Trophoblast cell (in vitro differentiated cells and primary cell): ENCODE data around the gene ZPR1.

Source experiments
- DNase-seq, 2 donors: peaks; one replicate each; pipeline ENCODE4 v3.0.0-alpha.2; 2016
- H2AFZ ChIP-seq: 2 replicates; pipeline ENCODE4 v1.6.1; 2013; ENCODE audit warnings: low read length, moderate library complexity, mild to moderate bottlenecking; ENCODE audit not compliant: insufficient read depth, poor library complexity
- H2AK5ac ChIP-seq: 2 replicates; pipeline ENCODE4 v1.6.1; 2013; ENCODE audit warnings: mild to moderate bottlenecking, low read length
- H2BK120ac ChIP-seq: 2 replicates; pipeline ENCODE4 v1.6.1; 2013; ENCODE audit warnings: low read length, mild to moderate bottlenecking, moderate library complexity; ENCODE audit not compliant: insufficient read depth, poor library complexity
- H2BK12ac ChIP-seq: 2 replicates; pipeline ENCODE4 v1.6.1; 2013; ENCODE audit warnings: mild to moderate bottlenecking, low read length, moderate library complexity
- H2BK5ac ChIP-seq: 2 replicates; pipeline ENCODE4 v1.6.1; 2013; ENCODE audit warnings: low read length, low read depth, moderate library complexity, mild to moderate bottlenecking; ENCODE audit not compliant: poor library complexity
- H3K14ac ChIP-seq: 2 replicates; pipeline ENCODE4 v1.6.1; 2013; ENCODE audit warnings: mild to moderate bottlenecking, low read length
- H3K18ac ChIP-seq: 2 replicates; pipeline ENCODE4 v1.6.1; 2013; ENCODE audit warnings: mild to moderate bottlenecking, low read length
- H3K23ac ChIP-seq: 2 replicates; pipeline ENCODE4 v1.6.1; 2013; ENCODE audit warnings: low read length
- H3K27ac ChIP-seq: 2 replicates; pipeline ENCODE4 v1.5.1; 2013; ENCODE audit warnings: low read depth, mild to moderate bottlenecking, inconsistent platforms, low read length, moderate library complexity
- H3K27me3 ChIP-seq: 2 replicates; pipeline ENCODE4 v1.6.1; 2013; ENCODE audit warnings: inconsistent platforms, mild to moderate bottlenecking, low read length, moderate library complexity; ENCODE audit not compliant: insufficient read depth
- H3K36me3 ChIP-seq, 2 experiments: 1 replicate in 1 of 2; 2 replicates in 1 of 2; pipeline ENCODE4 v1.6.1; 2013; ENCODE audit warnings: low read length in 2 of 2, mild to moderate bottlenecking in 2 of 2, moderate library complexity in 1 of 2; ENCODE audit not compliant: insufficient read depth in 2 of 2, control insufficient read depth in 1 of 2
- H3K4ac ChIP-seq: 2 replicates; pipeline ENCODE4 v1.6.1; 2013; ENCODE audit warnings: low read depth, mild to moderate bottlenecking, low read length, moderate library complexity
- H3K4me1 ChIP-seq, 2 experiments: 1 replicate in 1 of 2; 2 replicates in 1 of 2; pipeline ENCODE4 v1.6.1; 2013; ENCODE audit warnings: low read length in 2 of 2, mild to moderate bottlenecking in 2 of 2, moderate library complexity in 1 of 2; ENCODE audit not compliant: insufficient read depth in 2 of 2, control insufficient read depth in 1 of 2
- H3K4me2 ChIP-seq: 2 replicates; pipeline ENCODE4 v1.6.1; 2013; ENCODE audit warnings: inconsistent platforms, mild to moderate bottlenecking, low read length, moderate library complexity
- H3K4me3 ChIP-seq: 2 replicates; pipeline ENCODE4 v1.5.1; 2013; ENCODE audit warnings: mild to moderate bottlenecking, low read depth, low read length, inconsistent platforms
- H3K79me1 ChIP-seq: one replicate; pipeline ENCODE4 v1.6.1; 2013; ENCODE audit warnings: low read length
- H3K79me2 ChIP-seq: 2 replicates; pipeline ENCODE4 v1.6.1; 2013; ENCODE audit warnings: low read length, mild to moderate bottlenecking; ENCODE audit not compliant: control insufficient read depth, insufficient read depth, poor library complexity
- H3K9ac ChIP-seq: 2 replicates; pipeline ENCODE4 v1.6.1; 2013; ENCODE audit warnings: mild to moderate bottlenecking, low read length
- H3K9me3 ChIP-seq: 2 replicates; pipeline ENCODE4 v1.6.1; 2013; ENCODE audit warnings: low read depth, mild to moderate bottlenecking, control low read depth, inconsistent platforms, low read length; ENCODE audit not compliant: insufficient read depth
- H4K12ac ChIP-seq: 2 replicates; pipeline ENCODE4 v1.6.1; 2013; ENCODE audit warnings: low read depth, mild to moderate bottlenecking, low read length, moderate library complexity
- H4K8ac ChIP-seq: 2 replicates; pipeline ENCODE4 v1.6.1; 2013; ENCODE audit warnings: low read depth, mild to moderate bottlenecking, low read length, moderate library complexity
- H4K91ac ChIP-seq: one replicate; pipeline ENCODE4 v1.6.1; 2013; ENCODE audit warnings: low read depth, mild to moderate bottlenecking, low read length, moderate library complexity
- WGBS: extraction: QIAGEN DNeasy Blood & Tissue Kit; methylation state at CpG from one replicate; pipeline ENCODE4 v1.1.7; 2013; ENCODE audit warnings: missing lambda C conversion rate; ENCODE audit not compliant: insufficient read length, insufficient coverage; ENCODE audit errors: extremely low coverage; 5-methylcytosine and 5-hydroxymethylcytosine counted together

ZPR1 gene

GRCh38 chr11:116792144-116792868 is 4.5 kb upstream of the ZPR1 start:
- Histone ChIP-seq H2BK12ac (no peak overlapping the region), H2AK5ac (no peak overlapping the region), H3K79me1 (peaks cover 7% of the 10 kb centered on the region), H3K14ac (no peak overlapping the region), H3K4ac (no peak overlapping the region), H3K36me3 (no peaks in the 10 kb centered on the region), H3K9ac (no peak overlapping the region), H3K9me3 (no peaks in the 10 kb centered on the region), H3K4me1 (peaks cover 15 to 24% of the 10 kb centered on the region in 2 experiments), H2AFZ (no peak overlapping the region), H3K18ac (no peak overlapping the region), H2BK5ac (no peak overlapping the region), H3K4me2 (no peak overlapping the region), H3K27ac (no peak overlapping the region), H4K91ac (no peak overlapping the region), H2BK120ac (no peak overlapping the region), H4K12ac (no peak overlapping the region), H3K27me3 (no peaks in the 10 kb centered on the region), H3K4me3 (no peak overlapping the region), H4K8ac (no peak overlapping the region), H3K79me2 (peaks cover 8% of the 10 kb centered on the region), H3K23ac (no peak overlapping the region)
- no peak for DNase-seq
- WGBS, result no CpG with 5 or more reads among the region's 8 CpGs

DNA sequence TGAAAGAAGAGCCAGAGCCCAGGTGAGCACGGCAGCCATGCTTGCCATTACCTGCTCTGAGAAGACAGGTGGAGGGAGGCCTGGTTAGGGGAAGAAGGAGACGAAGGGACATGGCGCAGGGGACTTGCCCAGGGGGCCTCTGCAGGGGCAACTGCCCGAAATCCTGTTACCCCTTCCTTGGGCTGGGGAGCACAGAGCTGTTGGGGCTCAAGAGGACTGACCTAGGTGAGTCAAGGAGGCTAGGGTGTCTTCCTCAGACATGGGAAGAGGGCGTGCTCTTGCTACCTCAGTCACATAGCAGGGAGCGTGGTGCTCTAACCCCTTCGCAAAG is 4.0 kb upstream of the ZPR1 start, which contains the start of gene APOA5:
Gene APOA5, minus strand, starts transcription at position 67 of the 331 bp plus-strand sequence. Its CDS starts 19 bp downstream, at position 48.
- Histone ChIP-seq H3K27ac (no peak within 1 kb of the TSS), H4K12ac (no peak within 1 kb of the TSS), H3K27me3 (no peaks in the 10 kb centered on the region), H3K14ac (no peak within 1 kb of the TSS), H2AK5ac (no peak within 1 kb of the TSS), H3K4me3 (no peak within 1 kb of the TSS), H4K8ac (no peak within 1 kb of the TSS), H3K4me1 (peaks cover 18 to 27% of the 10 kb centered on the region in 2 experiments), H3K4me2 (no peak within 1 kb of the TSS), H3K79me1 (peaks cover 7% of the 10 kb centered on the region), H3K18ac (no peak within 1 kb of the TSS), H4K91ac (no peak within 1 kb of the TSS), H2BK120ac (no peak within 1 kb of the TSS), H3K9me3 (no peaks in the 10 kb centered on the region), H2AFZ (no peak within 1 kb of the TSS), H2BK5ac (no peak within 1 kb of the TSS), H3K4ac (no peak within 1 kb of the TSS), H3K23ac (no peak within 1 kb of the TSS), H3K79me2 (peaks cover 9% of the 10 kb centered on the region), H2BK12ac (no peak within 1 kb of the TSS), H3K9ac (no peak within 1 kb of the TSS), H3K36me3 (no peaks in the 10 kb centered on the region)
- no CpG with 5 or more reads among the region's 7 CpGs for WGBS
- no peak for DNase-seq

- peak; percentile 61 to 81 for DNase-seq
These were observed 3.4 kb upstream of the ZPR1 start for GRCh38 chr11:116791002-116791812.

DNA sequence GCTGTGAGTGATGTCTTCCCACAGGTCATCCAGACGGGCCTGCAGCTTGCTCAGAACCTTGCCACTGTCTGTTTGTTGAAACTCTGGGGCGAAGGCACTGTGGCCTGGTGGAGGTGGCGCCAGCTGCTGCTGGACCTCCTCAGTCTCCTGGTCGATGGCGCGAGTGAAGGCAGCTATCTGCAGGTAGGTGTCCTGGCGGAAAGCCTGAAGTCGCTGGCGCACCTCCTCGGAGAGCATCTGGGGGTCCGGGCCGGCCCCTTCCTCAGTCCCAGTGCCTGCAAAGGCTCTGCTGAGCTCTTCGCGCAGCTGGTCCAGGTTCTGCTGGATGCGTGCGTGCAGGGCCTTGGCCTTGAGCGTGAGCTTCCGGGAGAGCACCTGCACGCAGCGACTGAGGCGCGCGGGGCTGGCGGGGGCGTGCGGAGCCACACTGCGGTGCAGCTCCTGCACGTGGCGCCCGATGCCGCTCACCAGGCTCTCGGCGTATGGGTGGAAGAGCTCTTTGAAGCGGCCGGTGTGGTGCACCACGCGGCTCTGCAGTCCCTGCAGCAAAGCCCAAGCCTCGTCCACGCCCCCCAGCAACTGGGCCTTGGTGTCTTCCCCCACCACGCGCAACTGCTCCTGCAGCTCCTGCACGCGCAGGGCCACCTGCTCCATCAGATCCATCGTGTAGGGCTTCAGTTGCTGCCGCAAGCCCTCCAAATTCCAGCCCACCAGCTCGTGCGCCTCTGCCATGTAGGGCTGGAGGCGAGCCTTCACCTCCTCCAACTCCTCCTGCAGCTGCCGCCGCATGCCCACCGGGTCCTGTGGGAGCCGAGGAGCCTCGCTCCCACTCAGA is 2.6 kb upstream of the ZPR1 start:
- no peak overlapping the region for H2BK12ac ChIP-seq
- H3K27ac ChIP-seq, result no peak overlapping the region
- no peaks in the 10 kb centered on the region for H3K9me3 ChIP-seq
- H2BK120ac ChIP-seq, result no peak overlapping the region
- no peaks in the 10 kb centered on the region for H3K27me3 ChIP-seq
- H2AK5ac ChIP-seq, result no peak overlapping the region
- no peak overlapping the region for H3K23ac ChIP-seq
- no peak overlapping the region for H3K4ac ChIP-seq
- no peak overlapping the region for H3K14ac ChIP-seq
- H2BK5ac ChIP-seq, result no peak overlapping the region
- peaks cover 7% of the 10 kb centered on the region for H3K79me1 ChIP-seq
- no peak overlapping the region for H3K9ac ChIP-seq
- H3K18ac ChIP-seq, result no peak overlapping the region
- DNase-seq, result no peak
- peaks cover 5 to 9% of the 10 kb centered on the region in 2 experiments for H3K36me3 ChIP-seq
- H4K91ac ChIP-seq, result no peak overlapping the region
- no CpG with 5 or more reads among the region's 53 CpGs for WGBS
- no peak overlapping the region for H2AFZ ChIP-seq
- H4K12ac ChIP-seq, result no peak overlapping the region
- no peak overlapping the region for H4K8ac ChIP-seq
- H3K4me1 ChIP-seq, result peaks cover 18 to 27% of the 10 kb centered on the region in 2 experiments
- H3K4me3 ChIP-seq, result no peak overlapping the region
- H3K79me2 ChIP-seq, result peaks cover 9% of the 10 kb centered on the region
- H3K4me2 ChIP-seq, result no peak overlapping the region

More at GRCh38 chr11:116791002-116791812, 3.4 kb upstream of the ZPR1 start:
- Histone ChIP-seq H2BK5ac (no peak overlapping the region), H4K12ac (no peak overlapping the region), H4K8ac (no peak overlapping the region), H2BK120ac (no peak overlapping the region), H2AK5ac (no peak overlapping the region), H3K4me2 (no peak overlapping the region), H3K27me3 (no peaks in the 10 kb centered on the region), H3K4me3 (no peak overlapping the region), H3K18ac (no peak overlapping the region), H2AFZ (no peak overlapping the region), H3K23ac (no peak overlapping the region), H3K9me3 (no peaks in the 10 kb centered on the region), H3K79me2 (peaks cover 9% of the 10 kb centered on the region), H3K36me3 (peaks cover 2 to 3% of the 10 kb centered on the region in 2 experiments), H3K9ac (no peak overlapping the region), H4K91ac (no peak overlapping the region), H3K27ac (no peak overlapping the region), H3K14ac (no peak overlapping the region), H2BK12ac (no peak overlapping the region), H3K79me1 (peaks cover 7% of the 10 kb centered on the region), H3K4me1 (peaks cover 18 to 27% of the 10 kb centered on the region in 2 experiments), H3K4ac (no peak overlapping the region)
- WGBS, result no CpG with 5 or more reads among the region's 31 CpGs
